ENCODE results near the gene DNAJA2. TPM values are rescaled to one million over a fixed set of nuclear protein-coding genes. Genes with fewer than 3 reads are reported as not detected.

The DNAJA2 gene
- total RNA-seq, 1 donor from 2014 or later, result 76.1 TPM

DNA sequence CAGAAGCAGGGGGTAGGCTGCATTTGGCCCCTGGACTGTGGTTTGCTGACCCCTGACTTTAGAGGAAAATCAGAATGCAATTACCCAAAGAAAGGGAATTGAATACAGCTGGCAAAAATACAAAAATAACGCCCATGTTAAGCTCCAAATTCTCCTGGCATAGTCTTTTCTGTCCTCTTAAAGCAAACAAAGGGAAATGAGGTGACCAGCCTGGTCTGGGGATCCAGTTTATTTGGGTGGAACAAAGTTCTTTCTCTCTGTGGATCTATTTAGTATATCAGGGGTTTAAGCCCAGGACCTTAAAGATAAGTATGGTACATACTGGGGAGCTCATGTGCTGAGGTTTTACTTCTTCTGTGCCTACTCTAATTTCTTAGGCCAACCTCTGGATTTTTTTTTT, 23.5 kb downstream of the DNAJA2 start:
- peaks cover 6% of the 10 kb centered on the region for H3K36me3 ChIP-seq (ENCODE audit: insufficient read depth, low read length)
- H3K36me3 Mint-ChIP-seq (ENCODE audit: low read depth, unreplicated experiment), result no peaks in the 10 kb centered on the region
- H3K4me2 ChIP-seq (ENCODE audit: low read length), result no peak overlapping the region
- H3K27me3 ChIP-seq (ENCODE audit: insufficient read depth, low read length), result no peaks in the 10 kb centered on the region
- no peaks in the 10 kb centered on the region for H3K4me1 ChIP-seq (ENCODE audit: insufficient read depth, low read length)
- no peaks in the 10 kb centered on the region for H3K27me3 Mint-ChIP-seq (ENCODE audit: low read depth, unreplicated experiment)
- no peak for DNase-seq (ENCODE audit: low read depth)
- no peaks in the 10 kb centered on the region for H3K79me2 ChIP-seq (ENCODE audit: insufficient read depth, low read length)
- no peaks in the 10 kb centered on the region for H3K4me1 Mint-ChIP-seq (ENCODE audit: low read depth, unreplicated experiment)
- no peaks in the 10 kb centered on the region for H4K20me1 ChIP-seq (ENCODE audit: insufficient read depth, low read length)
- no peak overlapping the region for H3K27ac Mint-ChIP-seq (ENCODE audit: unreplicated experiment)
- TF ChIP-seq, protein P1, sequence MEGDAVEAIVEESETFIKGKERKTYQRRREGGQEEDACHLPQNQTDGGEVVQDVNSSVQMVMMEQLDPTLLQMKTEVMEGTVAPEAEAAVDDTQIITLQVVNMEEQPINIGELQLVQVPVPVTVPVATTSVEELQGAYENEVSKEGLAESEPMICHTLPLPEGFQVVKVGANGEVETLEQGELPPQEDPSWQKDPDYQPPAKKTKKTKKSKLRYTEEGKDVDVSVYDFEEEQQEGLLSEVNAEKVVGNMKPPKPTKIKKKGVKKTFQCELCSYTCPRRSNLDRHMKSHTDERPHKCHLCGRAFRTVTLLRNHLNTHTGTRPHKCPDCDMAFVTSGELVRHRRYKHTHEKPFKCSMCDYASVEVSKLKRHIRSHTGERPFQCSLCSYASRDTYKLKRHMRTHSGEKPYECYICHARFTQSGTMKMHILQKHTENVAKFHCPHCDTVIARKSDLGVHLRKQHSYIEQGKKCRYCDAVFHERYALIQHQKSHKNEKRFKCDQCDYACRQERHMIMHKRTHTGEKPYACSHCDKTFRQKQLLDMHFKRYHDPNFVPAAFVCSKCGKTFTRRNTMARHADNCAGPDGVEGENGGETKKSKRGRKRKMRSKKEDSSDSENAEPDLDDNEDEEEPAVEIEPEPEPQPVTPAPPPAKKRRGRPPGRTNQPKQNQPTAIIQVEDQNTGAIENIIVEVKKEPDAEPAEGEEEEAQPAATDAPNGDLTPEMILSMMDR (IDR thresholded peaks at IDR 0.05; ENCODE audit: insufficient read depth, low read depth, low read length), result no peak
- TF ChIP-seq EZH2 (IDR thresholded peaks at IDR 0.05; ENCODE audit: insufficient read depth, low read length), result no peak
- no peak overlapping the region for H3K4me3 Mint-ChIP-seq (ENCODE audit: unreplicated experiment)
- no peak overlapping the region for H2AFZ ChIP-seq (ENCODE audit: low read depth, low read length)
- H3K9me3 ChIP-seq (ENCODE audit: insufficient read depth, low read depth, low read length), result no peaks in the 10 kb centered on the region
- no peak overlapping the region for H3K9ac ChIP-seq (ENCODE audit: low read length)
- FAIRE-seq, result no peak
- H3K4me3 ChIP-seq (ENCODE audit: insufficient read depth, low read depth, low read length), result no peak overlapping the region
- H3K9me3 Mint-ChIP-seq (ENCODE audit: unreplicated experiment), result no peaks in the 10 kb centered on the region
- H3K27ac ChIP-seq (ENCODE audit: low read depth, low read length), result no peak overlapping the region

GRCh38 chr16:46949241-46949892, 24.1 kb downstream of the DNAJA2 start:
- Histone ChIP-seq H2AFZ (ENCODE audit: low read depth, low read length) (no peak overlapping the region), H3K79me2 (ENCODE audit: insufficient read depth, low read length) (no peaks in the 10 kb centered on the region), H3K9me3 (ENCODE audit: insufficient read depth, low read depth, low read length) (no peaks in the 10 kb centered on the region), H3K27ac (ENCODE audit: low read depth, low read length) (no peak overlapping the region), H3K9ac (ENCODE audit: low read length) (no peak overlapping the region), H4K20me1 (ENCODE audit: insufficient read depth, low read length) (no peaks in the 10 kb centered on the region), H3K4me2 (ENCODE audit: low read length) (no peak overlapping the region), H3K4me1 (ENCODE audit: insufficient read depth, low read length) (no peaks in the 10 kb centered on the region), H3K36me3 (ENCODE audit: insufficient read depth, low read length) (no peaks in the 10 kb centered on the region), H3K27me3 (ENCODE audit: insufficient read depth, low read length) (no peaks in the 10 kb centered on the region), H3K4me3 (ENCODE audit: insufficient read depth, low read depth, low read length) (no peak overlapping the region)
- Mint-ChIP-seq H3K27ac (ENCODE audit: unreplicated experiment) (no peak overlapping the region), H3K36me3 (ENCODE audit: low read depth, unreplicated experiment) (no peaks in the 10 kb centered on the region), H3K4me3 (ENCODE audit: unreplicated experiment) (no peak overlapping the region), H3K4me1 (ENCODE audit: low read depth, unreplicated experiment) (no peaks in the 10 kb centered on the region), H3K27me3 (ENCODE audit: low read depth, unreplicated experiment) (no peaks in the 10 kb centered on the region), H3K9me3 (ENCODE audit: unreplicated experiment) (no peaks in the 10 kb centered on the region)
- TF ChIP-seq EZH2 (IDR thresholded peaks at IDR 0.05; ENCODE audit: insufficient read depth, low read length), result no peak
- TF ChIP-seq, protein P1 (IDR thresholded peaks at IDR 0.05; ENCODE audit: insufficient read depth, low read depth, low read length), result no peak
- FAIRE-seq (no peak), DNase-seq (ENCODE audit: low read depth) (no peak)

DNA sequence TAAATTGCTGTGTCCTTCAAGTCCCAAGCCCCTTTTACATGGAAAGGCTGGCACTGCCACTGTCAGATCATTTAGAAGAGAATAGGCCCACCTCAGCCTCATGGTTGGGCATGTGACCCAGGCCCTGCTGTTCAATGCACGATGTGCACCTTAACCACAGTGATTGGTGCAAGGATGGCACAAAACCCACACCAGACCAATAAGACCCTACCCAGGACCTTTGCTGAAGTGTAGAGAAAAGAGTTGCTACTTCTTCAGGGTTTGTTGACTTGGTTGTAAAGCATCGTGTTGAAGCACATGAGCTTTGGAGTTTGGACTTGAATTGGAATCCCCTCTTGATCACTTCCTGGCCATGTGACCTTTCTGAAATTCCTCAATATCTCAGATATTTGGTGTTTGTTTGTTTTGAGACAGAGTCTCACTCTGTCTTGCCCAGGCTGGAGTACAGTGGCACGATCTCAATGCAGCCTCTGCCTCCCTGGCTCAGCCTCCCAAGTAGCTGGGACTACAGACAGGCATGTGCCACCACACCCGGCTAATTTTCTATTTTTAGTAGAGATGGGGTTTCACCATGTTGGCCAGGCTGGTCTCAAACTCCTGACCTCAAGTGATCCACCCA, 24.8 kb downstream of the DNAJA2 start:
- Histone ChIP-seq H3K4me1 (ENCODE audit: insufficient read depth, low read length) (no peaks in the 10 kb centered on the region), H2AFZ (ENCODE audit: low read depth, low read length) (no peak overlapping the region), H3K4me3 (ENCODE audit: insufficient read depth, low read depth, low read length) (no peak overlapping the region), H4K20me1 (ENCODE audit: insufficient read depth, low read length) (no peaks in the 10 kb centered on the region), H3K4me2 (ENCODE audit: low read length) (no peak overlapping the region), H3K27ac (ENCODE audit: low read depth, low read length) (no peak overlapping the region), H3K36me3 (ENCODE audit: insufficient read depth, low read length) (no peaks in the 10 kb centered on the region), H3K79me2 (ENCODE audit: insufficient read depth, low read length) (no peaks in the 10 kb centered on the region), H3K9me3 (ENCODE audit: insufficient read depth, low read depth, low read length) (no peaks in the 10 kb centered on the region), H3K27me3 (ENCODE audit: insufficient read depth, low read length) (no peaks in the 10 kb centered on the region), H3K9ac (ENCODE audit: low read length) (no peak overlapping the region)
- no peak overlapping the region for H3K27ac Mint-ChIP-seq (ENCODE audit: unreplicated experiment)
- no peak overlapping the region for H3K4me3 Mint-ChIP-seq (ENCODE audit: unreplicated experiment)
- H3K27me3 Mint-ChIP-seq (ENCODE audit: low read depth, unreplicated experiment), result no peaks in the 10 kb centered on the region
- TF ChIP-seq, protein P1 (IDR thresholded peaks at IDR 0.05; ENCODE audit: insufficient read depth, low read depth, low read length), result no peak
- TF ChIP-seq EZH2 (IDR thresholded peaks at IDR 0.05; ENCODE audit: insufficient read depth, low read length), result no peak
- H3K4me1 Mint-ChIP-seq (ENCODE audit: low read depth, unreplicated experiment), result no peaks in the 10 kb centered on the region
- no peaks in the 10 kb centered on the region for H3K9me3 Mint-ChIP-seq (ENCODE audit: unreplicated experiment)
- no peaks in the 10 kb centered on the region for H3K36me3 Mint-ChIP-seq (ENCODE audit: low read depth, unreplicated experiment)
- no peak for DNase-seq (ENCODE audit: low read depth)
- no peak for FAIRE-seq
